Activated CD8-positive, alpha-beta T cell treated with anti-CD3 and anti-CD28 coated beads, Interleukin-2, amount 10 ng/mL, durations not matched to agents 7 days and 5 days (primary cell): ENCODE results near the gene HRNR. TPM values are rescaled to one million over a fixed set of nuclear protein-coding genes. Genes with fewer than 3 reads are reported as not detected.

Experiments used
- ATAC-seq: fragments of 150-1000 bp; cut with Tn5 transposase; one replicate; pipeline ENCODE4 v1.10.0; 2021; ENCODE audit warnings: moderate library complexity
- CTCF ChIA-PET: fragments of 350-600 bp; sonication (Branson Sonifier 250); formaldehyde crosslinking; loops from one replicate; lab custom pipeline; 2021; ENCODE audit warnings: antibody characterized with exemption; lab: Charles Lee
- POLR2A ChIA-PET: fragments of 350-600 bp; sonication (Branson Sonifier 250); formaldehyde crosslinking; loops from one replicate; lab custom pipeline; 2021; ENCODE audit warnings: antibody characterized with exemption; lab: Charles Lee
- DNase-seq: peaks from one replicate; pipeline ENCODE4 v3.0.0-alpha.2; 2020
- H3K27ac Mint-ChIP-seq: one replicate; pipeline ENCODE4 v1.8.0; 2021; ENCODE audit warnings: mild to moderate bottlenecking, mixed read lengths
- H3K27me3 Mint-ChIP-seq: one replicate; pipeline ENCODE4 v1.8.0; 2021; ENCODE audit warnings: low read depth, mixed read lengths
- H3K36me3 Mint-ChIP-seq: one replicate; pipeline ENCODE4 v1.8.0; 2021; ENCODE audit warnings: low read depth, mixed read lengths
- H3K4me1 Mint-ChIP-seq: one replicate; pipeline ENCODE4 v1.8.0; 2021; ENCODE audit warnings: low read depth, mixed read lengths
- H3K4me3 Mint-ChIP-seq: one replicate; pipeline ENCODE4 v1.8.0; 2021; ENCODE audit warnings: mild to moderate bottlenecking, mixed read lengths
- H3K9me3 Mint-ChIP-seq: one replicate; pipeline ENCODE4 v1.8.0; 2022; ENCODE audit warnings: mixed read lengths; ENCODE audit not compliant: insufficient read depth
- total RNA-seq, 2 experiments: library from RNA; stranded (reverse); gene quantifications; one replicate each; pipeline ENCODE4 v1.2.3, GENCODE V29; 2021

Gene HRNR
- total RNA-seq, 2 experiments from 2014 or later: not detected

- Mint-ChIP-seq H3K36me3 (no peaks in the 10 kb centered on the region), H3K9me3 (no peaks in the 10 kb centered on the region), H3K27ac (no peak overlapping the region), H3K4me3 (no peak overlapping the region), H3K27me3 (peaks cover 13% of the 10 kb centered on the region), H3K4me1 (peaks cover 6% of the 10 kb centered on the region)
- CTCF ChIA-PET: interaction anchor here (0.8 to 12.3 kb wide), 16 partner anchors 12 to 275 kb away, joined by 3 to 322 read pairs (median 4); no protein-coding TSS in a partner anchor
- POLR2A ChIA-PET: interaction anchor here (1.0 kb wide), 1 partner anchor 139 kb away, joined by 3 read pairs; no protein-coding TSS in a partner anchor
- DNase-seq (no peak), ATAC-seq (no peak)
Observed at GRCh38 chr1:152186556-152187285, 37.3 kb downstream of the HRNR start.

GRCh38 chr1:152185544-152186391 lies 38.2 kb downstream of the HRNR start:
- ATAC-seq (peak; percentile 56), DNase-seq (peak; percentile 53)
- POLR2A ChIA-PET: no interaction called here
- Mint-ChIP-seq H3K27me3 (peaks cover 5% of the 10 kb centered on the region), H3K9me3 (no peaks in the 10 kb centered on the region), H3K4me3 (no peak overlapping the region), H3K27ac (no peak overlapping the region), H3K4me1 (peaks cover 6% of the 10 kb centered on the region), H3K36me3 (no peaks in the 10 kb centered on the region)
- CTCF ChIA-PET: interaction anchor here (0.6 to 12.3 kb wide), 19 partner anchors 11 to 273 kb away, joined by 3 to 322 read pairs (median 4); no protein-coding TSS in a partner anchor

- Mint-ChIP-seq H3K27me3 (peaks cover 7% of the 10 kb centered on the region), H3K4me1 (no peaks in the 10 kb centered on the region), H3K27ac (no peak overlapping the region), H3K36me3 (no peaks in the 10 kb centered on the region), H3K4me3 (no peak overlapping the region), H3K9me3 (no peaks in the 10 kb centered on the region)
- ATAC-seq (peak; percentile 40), DNase-seq (no peak)
- POLR2A ChIA-PET: no interaction called here
- CTCF ChIA-PET: interaction anchor here (0.9 to 12.3 kb wide), 12 partner anchors 8 to 276 kb away, joined by 3 to 322 read pairs (median 4); no protein-coding TSS in a partner anchor
Observed at GRCh38 chr1:152182944-152183361, 41.0 kb downstream of the HRNR start.

- Mint-ChIP-seq H3K4me3 (no peak overlapping the region), H3K27ac (no peak overlapping the region), H3K36me3 (no peaks in the 10 kb centered on the region), H3K4me1 (no peaks in the 10 kb centered on the region), H3K27me3 (peaks cover 7% of the 10 kb centered on the region), H3K9me3 (no peaks in the 10 kb centered on the region)
- POLR2A ChIA-PET: no interaction called here
- CTCF ChIA-PET: interaction anchor here (0.9 to 12.3 kb wide), 9 partner anchors 8 to 276 kb away, joined by 3 to 322 read pairs (median 5); no protein-coding TSS in a partner anchor
- peak; percentile 24 for DNase-seq
- ATAC-seq: no peak
Observed at GRCh38 chr1:152182431-152182830, 41.6 kb downstream of the HRNR start.

- Mint-ChIP-seq H3K4me1 (no peaks in the 10 kb centered on the region), H3K36me3 (no peaks in the 10 kb centered on the region), H3K4me3 (no peak overlapping the region), H3K9me3 (no peaks in the 10 kb centered on the region), H3K27ac (no peak overlapping the region), H3K27me3 (peaks cover 8% of the 10 kb centered on the region)
- POLR2A ChIA-PET: no interaction called here
- CTCF ChIA-PET: interaction anchor here (0.6 to 12.3 kb wide), 5 partner anchors 47 to 279 kb away, joined by 3 to 322 read pairs (median 5); no protein-coding TSS in a partner anchor
- DNase-seq (no peak), ATAC-seq (no peak)
Observed at GRCh38 chr1:152179566-152179965, 44.4 kb downstream of the HRNR start.

GRCh38 chr1:152170287-152170905 lies 53.6 kb downstream of the HRNR start:
- no peak for ATAC-seq
- CTCF ChIA-PET: interaction anchor here (0.8 to 1.7 kb wide), 3 partner anchors 13 to 118 kb away, joined by 3 to 4 read pairs (median 4); no protein-coding TSS in a partner anchor
- H3K4me1 Mint-ChIP-seq: peaks cover 10% of the 10 kb centered on the region
- H3K4me3 Mint-ChIP-seq: no peak overlapping the region
- POLR2A ChIA-PET: no interaction called here
- DNase-seq: no peak
- no peaks in the 10 kb centered on the region for H3K36me3 Mint-ChIP-seq
- no peaks in the 10 kb centered on the region for H3K9me3 Mint-ChIP-seq
- H3K27me3 Mint-ChIP-seq: peaks cover 2% of the 10 kb centered on the region
- no peak overlapping the region for H3K27ac Mint-ChIP-seq

- H3K36me3 Mint-ChIP-seq: no peaks in the 10 kb centered on the region
- no peak overlapping the region for H3K27ac Mint-ChIP-seq
- H3K9me3 Mint-ChIP-seq: no peaks in the 10 kb centered on the region
- ChIA-PET CTCF (interaction anchor here (1.0 to 1.3 kb wide), 2 partner anchors 14 to 20 kb away, joined by 3 to 4 read pairs; no protein-coding TSS in a partner anchor), POLR2A (no interaction called here)
- DNase-seq (no peak), ATAC-seq (no peak)
- H3K4me3 Mint-ChIP-seq: no peak overlapping the region
- no peaks in the 10 kb centered on the region for H3K27me3 Mint-ChIP-seq
- peaks cover 11% of the 10 kb centered on the region for H3K4me1 Mint-ChIP-seq
Observed at GRCh38 chr1:152169366-152170025, 54.5 kb downstream of the HRNR start.

- no peak for ATAC-seq
- ChIA-PET POLR2A (no interaction called here), CTCF (interaction anchor here (1.0 to 1.8 kb wide), 3 partner anchors 10 to 21 kb away, joined by 3 to 5 read pairs (median 3); no protein-coding TSS in a partner anchor)
- no peaks in the 10 kb centered on the region for H3K36me3 Mint-ChIP-seq
- no peak overlapping the region for H3K27ac Mint-ChIP-seq
- no peak overlapping the region for H3K4me3 Mint-ChIP-seq
- no peaks in the 10 kb centered on the region for H3K9me3 Mint-ChIP-seq
- DNase-seq: no peak
- peaks cover 11% of the 10 kb centered on the region for H3K4me1 Mint-ChIP-seq
- H3K27me3 Mint-ChIP-seq: peaks cover 5% of the 10 kb centered on the region
Observed at GRCh38 chr1:152168535-152168868, 55.5 kb downstream of the HRNR start.

- Mint-ChIP-seq H3K9me3 (no peaks in the 10 kb centered on the region), H3K4me1 (peaks cover 11% of the 10 kb centered on the region), H3K36me3 (no peaks in the 10 kb centered on the region), H3K4me3 (no peak overlapping the region), H3K27me3 (peaks cover 5% of the 10 kb centered on the region), H3K27ac (no peak overlapping the region)
- ChIA-PET POLR2A (interaction anchor here (0.8 kb wide), 1 partner anchor 36 kb away, joined by 3 read pairs; no protein-coding TSS in a partner anchor), CTCF (interaction anchor here (1.0 to 1.8 kb wide), 4 partner anchors 10 to 290 kb away, joined by 3 to 5 read pairs (median 4); no protein-coding TSS in a partner anchor)
- ATAC-seq (no peak), DNase-seq (no peak)
Observed at GRCh38 chr1:152167835-152168534, 56.0 kb downstream of the HRNR start.

- CTCF ChIA-PET: interaction anchor here (1.2 to 1.8 kb wide), 4 partner anchors 18 to 291 kb away, joined by 3 to 5 read pairs (median 4); no protein-coding TSS in a partner anchor
- H3K4me3 Mint-ChIP-seq: no peak overlapping the region
- H3K4me1 Mint-ChIP-seq: peaks cover 11% of the 10 kb centered on the region
- H3K9me3 Mint-ChIP-seq: no peaks in the 10 kb centered on the region
- DNase-seq (no peak), ATAC-seq (no peak)
- H3K27ac Mint-ChIP-seq: no peak overlapping the region
- no peaks in the 10 kb centered on the region for H3K36me3 Mint-ChIP-seq
- peaks cover 5% of the 10 kb centered on the region for H3K27me3 Mint-ChIP-seq
- POLR2A ChIA-PET: no interaction called here
Observed at GRCh38 chr1:152166966-152167365, 57.0 kb downstream of the HRNR start.
